ENCODE results near the gene OR2T34.
"Not testable (repeated sequence)": the region's sequence is repeated elsewhere in the genome, so short reads cannot be mapped to it uniquely, and the experiment has no call there.

Gene OR2T34

GRCh38 chr1:248547383-248547782 lies 27.2 kb downstream of the OR2T34 start:
- DNase-seq = not testable (repeated sequence)

GRCh38 chr1:248537449-248537848 lies 37.1 kb downstream of the OR2T34 start:
- not testable (repeated sequence) for DNase-seq
